ENCODE measurements around the gene ARGLU1.

DNA sequence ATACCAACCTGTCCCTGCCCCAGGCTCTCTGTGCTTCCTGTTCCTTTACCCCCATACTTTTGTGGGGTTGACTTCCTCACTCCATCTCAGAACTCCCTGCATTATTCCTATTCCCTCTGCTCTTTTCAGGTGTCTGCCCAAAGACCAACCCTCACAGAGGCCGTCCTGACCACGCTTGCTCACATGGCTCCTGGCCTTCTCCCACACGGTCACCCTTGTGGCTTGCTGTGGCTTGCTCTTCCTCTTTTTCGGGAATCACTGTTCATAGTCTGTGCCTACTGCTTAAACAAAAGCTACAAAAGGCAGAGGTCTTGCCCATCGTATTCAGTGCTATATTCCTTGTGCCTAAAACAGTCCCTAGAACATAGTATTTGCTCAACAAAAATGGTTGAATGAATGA is 25.2 kb upstream of the ARGLU1 start:
- TF ChIP-seq, protein P1, sequence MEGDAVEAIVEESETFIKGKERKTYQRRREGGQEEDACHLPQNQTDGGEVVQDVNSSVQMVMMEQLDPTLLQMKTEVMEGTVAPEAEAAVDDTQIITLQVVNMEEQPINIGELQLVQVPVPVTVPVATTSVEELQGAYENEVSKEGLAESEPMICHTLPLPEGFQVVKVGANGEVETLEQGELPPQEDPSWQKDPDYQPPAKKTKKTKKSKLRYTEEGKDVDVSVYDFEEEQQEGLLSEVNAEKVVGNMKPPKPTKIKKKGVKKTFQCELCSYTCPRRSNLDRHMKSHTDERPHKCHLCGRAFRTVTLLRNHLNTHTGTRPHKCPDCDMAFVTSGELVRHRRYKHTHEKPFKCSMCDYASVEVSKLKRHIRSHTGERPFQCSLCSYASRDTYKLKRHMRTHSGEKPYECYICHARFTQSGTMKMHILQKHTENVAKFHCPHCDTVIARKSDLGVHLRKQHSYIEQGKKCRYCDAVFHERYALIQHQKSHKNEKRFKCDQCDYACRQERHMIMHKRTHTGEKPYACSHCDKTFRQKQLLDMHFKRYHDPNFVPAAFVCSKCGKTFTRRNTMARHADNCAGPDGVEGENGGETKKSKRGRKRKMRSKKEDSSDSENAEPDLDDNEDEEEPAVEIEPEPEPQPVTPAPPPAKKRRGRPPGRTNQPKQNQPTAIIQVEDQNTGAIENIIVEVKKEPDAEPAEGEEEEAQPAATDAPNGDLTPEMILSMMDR (conservative IDR thresholded peaks at IDR 0.05; ENCODE audit: low read depth in 2 of 2): no peak
- TF ChIP-seq, protein P2, sequence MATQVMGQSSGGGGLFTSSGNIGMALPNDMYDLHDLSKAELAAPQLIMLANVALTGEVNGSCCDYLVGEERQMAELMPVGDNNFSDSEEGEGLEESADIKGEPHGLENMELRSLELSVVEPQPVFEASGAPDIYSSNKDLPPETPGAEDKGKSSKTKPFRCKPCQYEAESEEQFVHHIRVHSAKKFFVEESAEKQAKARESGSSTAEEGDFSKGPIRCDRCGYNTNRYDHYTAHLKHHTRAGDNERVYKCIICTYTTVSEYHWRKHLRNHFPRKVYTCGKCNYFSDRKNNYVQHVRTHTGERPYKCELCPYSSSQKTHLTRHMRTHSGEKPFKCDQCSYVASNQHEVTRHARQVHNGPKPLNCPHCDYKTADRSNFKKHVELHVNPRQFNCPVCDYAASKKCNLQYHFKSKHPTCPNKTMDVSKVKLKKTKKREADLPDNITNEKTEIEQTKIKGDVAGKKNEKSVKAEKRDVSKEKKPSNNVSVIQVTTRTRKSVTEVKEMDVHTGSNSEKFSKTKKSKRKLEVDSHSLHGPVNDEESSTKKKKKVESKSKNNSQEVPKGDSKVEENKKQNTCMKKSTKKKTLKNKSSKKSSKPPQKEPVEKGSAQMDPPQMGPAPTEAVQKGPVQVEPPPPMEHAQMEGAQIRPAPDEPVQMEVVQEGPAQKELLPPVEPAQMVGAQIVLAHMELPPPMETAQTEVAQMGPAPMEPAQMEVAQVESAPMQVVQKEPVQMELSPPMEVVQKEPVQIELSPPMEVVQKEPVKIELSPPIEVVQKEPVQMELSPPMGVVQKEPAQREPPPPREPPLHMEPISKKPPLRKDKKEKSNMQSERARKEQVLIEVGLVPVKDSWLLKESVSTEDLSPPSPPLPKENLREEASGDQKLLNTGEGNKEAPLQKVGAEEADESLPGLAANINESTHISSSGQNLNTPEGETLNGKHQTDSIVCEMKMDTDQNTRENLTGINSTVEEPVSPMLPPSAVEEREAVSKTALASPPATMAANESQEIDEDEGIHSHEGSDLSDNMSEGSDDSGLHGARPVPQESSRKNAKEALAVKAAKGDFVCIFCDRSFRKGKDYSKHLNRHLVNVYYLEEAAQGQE (IDR thresholded peaks at IDR 0.05; ENCODE audit: unreplicated experiment): no peak
- TF ChIP-seq POLR2AphosphoS5 (IDR thresholded peaks at IDR 0.05; ENCODE audit: low read depth) (no peak), NANOG (IDR thresholded peaks at IDR 0.05; ENCODE audit: borderline replicate concordance) (no peak), CREB1 (CRISPR knock-in tag; IDR thresholded peaks at IDR 0.05; ENCODE audit: low read depth) (no peak), EZH2 (IDR thresholded peaks at IDR 0.05; ENCODE audit: low read depth, unreplicated experiment) (no peak), EZH2phosphoT487 (IDR thresholded peaks at IDR 0.05; ENCODE audit: unreplicated experiment) (no peak), JUNB (IDR thresholded peaks at IDR 0.05; ENCODE audit: unreplicated experiment) (no peak), ZNF331 (CRISPR knock-in tag; IDR thresholded peaks at IDR 0.05; ENCODE audit: low read depth) (no peak)
- TF ChIP-seq, protein P3, sequence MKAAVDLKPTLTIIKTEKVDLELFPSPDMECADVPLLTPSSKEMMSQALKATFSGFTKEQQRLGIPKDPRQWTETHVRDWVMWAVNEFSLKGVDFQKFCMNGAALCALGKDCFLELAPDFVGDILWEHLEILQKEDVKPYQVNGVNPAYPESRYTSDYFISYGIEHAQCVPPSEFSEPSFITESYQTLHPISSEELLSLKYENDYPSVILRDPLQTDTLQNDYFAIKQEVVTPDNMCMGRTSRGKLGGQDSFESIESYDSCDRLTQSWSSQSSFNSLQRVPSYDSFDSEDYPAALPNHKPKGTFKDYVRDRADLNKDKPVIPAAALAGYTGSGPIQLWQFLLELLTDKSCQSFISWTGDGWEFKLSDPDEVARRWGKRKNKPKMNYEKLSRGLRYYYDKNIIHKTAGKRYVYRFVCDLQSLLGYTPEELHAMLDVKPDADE (IDR thresholded peaks at IDR 0.05): no peak
- TF ChIP-seq, protein P4, sequence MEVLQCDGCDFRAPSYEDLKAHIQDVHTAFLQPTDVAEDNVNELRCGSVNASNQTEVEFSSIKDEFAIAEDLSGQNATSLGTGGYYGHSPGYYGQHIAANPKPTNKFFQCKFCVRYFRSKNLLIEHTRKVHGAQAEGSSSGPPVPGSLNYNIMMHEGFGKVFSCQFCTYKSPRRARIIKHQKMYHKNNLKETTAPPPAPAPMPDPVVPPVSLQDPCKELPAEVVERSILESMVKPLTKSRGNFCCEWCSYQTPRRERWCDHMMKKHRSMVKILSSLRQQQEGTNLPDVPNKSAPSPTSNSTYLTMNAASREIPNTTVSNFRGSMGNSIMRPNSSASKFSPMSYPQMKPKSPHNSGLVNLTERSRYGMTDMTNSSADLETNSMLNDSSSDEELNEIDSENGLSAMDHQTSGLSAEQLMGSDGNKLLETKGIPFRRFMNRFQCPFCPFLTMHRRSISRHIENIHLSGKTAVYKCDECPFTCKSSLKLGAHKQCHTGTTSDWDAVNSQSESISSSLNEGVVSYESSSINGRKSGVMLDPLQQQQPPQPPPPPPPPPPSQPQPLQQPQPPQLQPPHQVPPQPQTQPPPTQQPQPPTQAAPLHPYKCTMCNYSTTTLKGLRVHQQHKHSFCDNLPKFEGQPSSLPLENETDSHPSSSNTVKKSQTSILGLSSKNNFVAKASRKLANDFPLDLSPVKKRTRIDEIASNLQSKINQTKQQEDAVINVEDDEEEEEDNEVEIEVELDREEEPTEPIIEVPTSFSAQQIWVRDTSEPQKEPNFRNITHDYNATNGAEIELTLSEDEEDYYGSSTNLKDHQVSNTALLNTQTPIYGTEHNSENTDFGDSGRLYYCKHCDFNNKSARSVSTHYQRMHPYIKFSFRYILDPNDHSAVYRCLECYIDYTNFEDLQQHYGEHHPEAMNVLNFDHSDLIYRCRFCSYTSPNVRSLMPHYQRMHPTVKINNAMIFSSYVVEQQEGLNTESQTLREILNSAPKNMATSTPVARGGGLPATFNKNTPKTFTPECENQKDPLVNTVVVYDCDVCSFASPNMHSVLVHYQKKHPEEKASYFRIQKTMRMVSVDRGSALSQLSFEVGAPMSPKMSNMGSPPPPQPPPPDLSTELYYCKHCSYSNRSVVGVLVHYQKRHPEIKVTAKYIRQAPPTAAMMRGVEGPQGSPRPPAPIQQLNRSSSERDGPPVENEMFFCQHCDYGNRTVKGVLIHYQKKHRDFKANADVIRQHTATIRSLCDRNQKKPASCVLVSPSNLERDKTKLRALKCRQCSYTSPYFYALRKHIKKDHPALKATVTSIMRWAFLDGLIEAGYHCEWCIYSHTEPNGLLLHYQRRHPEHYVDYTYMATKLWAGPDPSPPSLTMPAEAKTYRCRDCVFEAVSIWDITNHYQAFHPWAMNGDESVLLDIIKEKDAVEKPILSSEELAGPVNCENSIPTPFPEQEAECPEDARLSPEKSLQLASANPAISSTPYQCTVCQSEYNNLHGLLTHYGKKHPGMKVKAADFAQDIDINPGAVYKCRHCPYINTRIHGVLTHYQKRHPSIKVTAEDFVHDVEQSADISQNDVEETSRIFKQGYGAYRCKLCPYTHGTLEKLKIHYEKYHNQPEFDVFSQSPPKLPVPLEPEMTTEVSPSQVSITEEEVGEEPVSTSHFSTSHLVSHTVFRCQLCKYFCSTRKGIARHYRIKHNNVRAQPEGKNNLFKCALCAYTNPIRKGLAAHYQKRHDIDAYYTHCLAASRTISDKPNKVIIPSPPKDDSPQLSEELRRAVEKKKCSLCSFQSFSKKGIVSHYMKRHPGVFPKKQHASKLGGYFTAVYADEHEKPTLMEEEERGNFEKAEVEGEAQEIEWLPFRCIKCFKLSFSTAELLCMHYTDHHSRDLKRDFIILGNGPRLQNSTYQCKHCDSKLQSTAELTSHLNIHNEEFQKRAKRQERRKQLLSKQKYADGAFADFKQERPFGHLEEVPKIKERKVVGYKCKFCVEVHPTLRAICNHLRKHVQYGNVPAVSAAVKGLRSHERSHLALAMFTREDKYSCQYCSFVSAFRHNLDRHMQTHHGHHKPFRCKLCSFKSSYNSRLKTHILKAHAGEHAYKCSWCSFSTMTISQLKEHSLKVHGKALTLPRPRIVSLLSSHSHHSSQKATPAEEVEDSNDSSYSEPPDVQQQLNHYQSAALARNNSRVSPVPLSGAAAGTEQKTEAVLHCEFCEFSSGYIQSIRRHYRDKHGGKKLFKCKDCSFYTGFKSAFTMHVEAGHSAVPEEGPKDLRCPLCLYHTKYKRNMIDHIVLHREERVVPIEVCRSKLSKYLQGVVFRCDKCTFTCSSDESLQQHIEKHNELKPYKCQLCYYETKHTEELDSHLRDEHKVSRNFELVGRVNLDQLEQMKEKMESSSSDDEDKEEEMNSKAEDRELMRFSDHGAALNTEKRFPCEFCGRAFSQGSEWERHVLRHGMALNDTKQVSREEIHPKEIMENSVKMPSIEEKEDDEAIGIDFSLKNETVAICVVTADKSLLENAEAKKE (CRISPR knock-in tag; IDR thresholded peaks at IDR 0.05): no peak

Data from GM23338 (cell line).